Thoracic aorta (tissue), 2 donors: ENCODE results near the gene VPS11. TPM values are rescaled to one million over a fixed set of nuclear protein-coding genes. Genes with fewer than 3 reads are reported as not detected.
A peak's percentile ranks its signal among the peaks of the same experiment; 100 is the strongest.

ENCODE experiments used
- ATAC-seq: fragments of 150-250 bp; one replicate; pipeline ENCODE4 v1.8.0; 2017; ENCODE audit warnings: low read depth; ENCODE audit not compliant: insufficient number of reproducible peaks, low FRiP score
- DNase-seq: peaks from one replicate; pipeline ENCODE4 v3.0.0-alpha.2; 2020; ENCODE audit warnings: low spot score
- H3K27ac ChIP-seq, 2 donors: fragments of 200-600 bp; sonication (generic); 1 replicate in 1 of 2; 2 replicates in 1 of 2; pipeline ENCODE4 v1.5.1; 2016; ENCODE audit warnings: mild to moderate bottlenecking in 2 of 2, moderate library complexity in 2 of 2
- H3K27me3 ChIP-seq: fragments of 200-600 bp; sonication (generic); replicated peaks from 2 replicates; pipeline ENCODE4 v1.6.0; 2016; ENCODE audit warnings: mild to moderate bottlenecking; ENCODE audit not compliant: insufficient read depth
- H3K36me3 ChIP-seq: fragments of 200-600 bp; sonication (generic); one replicate; pipeline ENCODE4 v1.5.1; 2016
- H3K4me1 ChIP-seq, 2 donors: fragments of 200-600 bp; sonication (generic); 1 replicate in 1 of 2; 2 replicates in 1 of 2; pipeline versions ENCODE4 v1.5.1 to v1.6.0; 2016; ENCODE audit warnings: low read depth in 2 of 2, mild to moderate bottlenecking in 1 of 2; ENCODE audit not compliant: control insufficient read depth in 1 of 2
- H3K4me3 ChIP-seq: fragments of 200-600 bp; sonication (generic); 2 replicates; pipeline ENCODE4 v1.5.1; 2016; ENCODE audit warnings: mild to moderate bottlenecking
- H3K9me3 ChIP-seq: fragments of 200-600 bp; sonication (generic); 2 replicates; pipeline ENCODE4 v1.5.1; 2016
- CTCF ChIP-seq: fragments of 200-600 bp; sonication (generic); IDR thresholded peaks from one replicate; pipeline ENCODE4 v1.5.1; 2019; ENCODE audit warnings: antibody characterized with exemption
- total RNA-seq, 2 donors: library from RNA; depleted of rRNA; stranded (reverse); fragments of >200 nt; gene quantifications; one replicate each; pipeline versions ENCODE4 v1.1.0 to v1.2.3, GENCODE V29; 2016

Gene VPS11
- total RNA-seq, 2 donors from 2014 or later, result 32.0 to 35.3 TPM

DNA sequence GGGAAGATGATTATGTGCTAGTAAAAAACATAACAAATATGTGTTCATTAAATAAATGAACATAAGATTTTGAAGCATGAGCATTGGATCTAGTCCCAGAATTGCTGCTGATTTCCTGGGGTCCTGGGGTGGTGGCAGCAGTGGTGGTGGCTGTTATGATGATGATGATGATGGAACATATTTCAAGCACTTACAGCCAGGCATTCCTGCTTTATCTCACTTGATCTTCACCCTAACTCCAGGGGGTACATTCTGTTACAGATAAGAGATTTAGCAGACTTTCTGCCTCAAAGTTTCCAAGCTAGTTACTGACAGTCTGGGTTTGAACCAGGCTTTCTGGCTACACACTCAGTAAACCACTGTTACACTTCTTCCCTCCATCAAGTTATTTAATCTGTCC lies 43.9 kb upstream of the VPS11 start:
- H3K27me3 ChIP-seq, result no peaks in the 10 kb centered on the region
- no peak overlapping the region for H3K27ac ChIP-seq
- DNase-seq (no peak), ATAC-seq (no peak)
- no peak overlapping the region for H3K4me3 ChIP-seq
- peaks cover 12 to 50% of the 10 kb centered on the region in 2 donors for H3K4me1 ChIP-seq
- no peaks in the 10 kb centered on the region for H3K9me3 ChIP-seq
- H3K36me3 ChIP-seq, result peaks cover 26% of the 10 kb centered on the region
- no peak for TF ChIP-seq CTCF

DNA sequence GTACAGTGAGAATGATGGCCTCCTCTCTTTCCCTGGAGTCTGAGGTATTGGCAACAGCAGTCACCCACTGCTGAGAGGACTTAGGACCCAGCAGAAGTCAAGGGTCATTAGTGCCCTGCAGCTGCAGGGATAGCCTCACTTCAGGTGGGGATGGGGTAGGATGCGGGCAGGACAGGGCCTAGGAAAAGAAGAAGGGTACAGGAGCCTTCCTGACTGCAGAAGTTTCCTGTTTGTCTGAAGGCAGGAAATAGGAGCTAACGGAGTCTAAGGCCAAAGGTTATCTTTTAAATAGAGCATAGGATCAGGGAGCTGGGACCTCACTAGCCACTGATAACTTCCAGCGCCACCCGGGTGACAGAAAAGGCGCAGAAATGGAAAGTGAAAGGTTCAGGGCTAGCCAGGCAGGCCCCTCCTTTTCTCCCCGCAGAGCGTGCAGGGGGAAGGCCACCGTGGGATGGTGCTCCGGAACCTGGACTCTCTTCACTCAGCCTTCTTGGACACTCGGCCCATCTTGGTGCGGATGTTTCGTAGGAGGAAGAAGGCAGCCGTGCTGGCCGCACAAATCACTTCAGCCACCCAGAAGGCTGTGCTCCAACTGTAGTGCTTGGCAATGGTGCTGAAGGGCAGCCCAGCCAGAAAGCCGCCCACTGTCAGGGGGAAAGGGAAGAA lies 43.1 kb upstream of the VPS11 start:
- no peak for DNase-seq
- ATAC-seq, result no peak
- Histone ChIP-seq H3K36me3 (peaks cover 26% of the 10 kb centered on the region), H3K4me3 (no peak overlapping the region), H3K27me3 (no peaks in the 10 kb centered on the region), H3K4me1 (peaks cover 14 to 50% of the 10 kb centered on the region in 2 donors), H3K9me3 (no peaks in the 10 kb centered on the region), H3K27ac (peak overlapping the region; percentile 39 to 61)
- TF ChIP-seq CTCF, result no peak

DNA sequence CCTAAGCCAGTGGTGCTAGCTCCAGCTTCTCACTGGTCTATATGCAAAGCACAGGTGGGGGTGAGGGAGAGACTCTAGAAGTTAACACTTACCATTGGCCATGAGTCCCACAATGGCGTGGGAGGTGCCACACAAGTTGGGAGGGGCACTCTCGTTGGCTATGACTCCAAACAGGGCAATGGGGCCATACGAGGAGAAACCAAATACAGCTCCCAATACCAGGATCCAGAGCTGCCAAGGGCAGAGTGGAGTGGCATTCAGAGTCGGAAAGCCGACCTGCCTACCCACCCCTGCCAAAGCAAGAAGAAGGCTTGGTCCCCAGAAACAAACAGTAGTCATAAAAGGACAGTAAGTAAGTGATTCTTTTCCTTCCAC lies 42.5 kb upstream of the VPS11 start:
- Histone ChIP-seq H3K4me3 (no peak overlapping the region), H3K36me3 (peaks cover 26% of the 10 kb centered on the region), H3K9me3 (no peaks in the 10 kb centered on the region), H3K4me1 (peaks cover 16 to 50% of the 10 kb centered on the region in 2 donors), H3K27ac (peak overlapping the region; percentile 39 to 61), H3K27me3 (no peaks in the 10 kb centered on the region)
- DNase-seq (no peak), ATAC-seq (no peak)
- TF ChIP-seq CTCF, result no peak

- Histone ChIP-seq H3K36me3 (peaks cover 26% of the 10 kb centered on the region), H3K4me1 (peaks cover 13 to 48% of the 10 kb centered on the region in 2 donors), H3K4me3 (no peak overlapping the region), H3K27me3 (no peaks in the 10 kb centered on the region), H3K9me3 (no peaks in the 10 kb centered on the region), H3K27ac (peak overlapping the region; percentile 39 to 61)
- DNase-seq (no peak), ATAC-seq (no peak)
- TF ChIP-seq CTCF, result no peak
Observed at GRCh38 chr11:119025541-119025940, 42.1 kb upstream of the VPS11 start.

DNA sequence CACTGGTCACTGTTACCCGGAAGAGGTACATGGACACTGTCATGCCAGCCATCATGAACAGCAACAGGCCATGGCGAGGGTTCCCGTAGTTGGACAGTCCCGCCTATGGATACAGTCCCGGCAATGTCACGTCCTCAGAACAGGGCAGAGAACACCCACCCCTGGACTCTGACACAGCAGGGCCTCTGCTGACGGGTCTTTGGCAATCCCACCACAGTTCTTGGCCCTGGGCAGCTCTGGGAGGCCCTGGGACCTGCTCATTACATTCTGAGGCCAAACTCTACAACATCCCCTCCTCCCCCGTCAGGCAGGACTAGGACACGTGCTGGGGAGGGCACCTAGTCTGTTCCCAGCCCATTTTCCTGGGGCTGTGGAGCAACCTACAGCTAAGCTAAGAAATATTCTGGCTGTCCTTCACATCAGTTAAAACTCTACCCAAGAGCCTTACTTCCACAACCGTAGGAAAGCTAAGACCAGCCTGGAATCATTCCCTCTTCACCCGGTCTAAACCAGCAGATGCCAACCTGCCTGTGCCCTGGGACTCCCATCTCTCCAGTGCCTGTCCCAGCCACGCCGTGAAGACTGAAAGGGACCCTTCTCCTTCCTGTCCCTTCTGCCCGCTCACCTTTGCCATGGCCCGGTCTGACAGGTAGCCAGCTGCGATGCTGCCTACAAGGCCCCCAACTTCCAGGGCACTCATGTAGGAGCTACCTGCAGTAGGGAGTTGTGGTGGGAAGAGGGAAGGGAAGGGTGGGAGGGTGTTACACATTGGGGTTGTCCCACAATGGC lies 41.4 kb upstream of the VPS11 start:
- Histone ChIP-seq H3K9me3 (no peaks in the 10 kb centered on the region), H3K27ac (peak overlapping the region in 1 of 2 donors; percentile 61), H3K4me1 (peaks cover 13 to 45% of the 10 kb centered on the region in 2 donors)

More for the DNA sequence above, 41.4 kb upstream of the VPS11 start:
- Histone ChIP-seq H3K4me3 (no peak overlapping the region), H3K27me3 (no peaks in the 10 kb centered on the region), H3K36me3 (peaks cover 26% of the 10 kb centered on the region)
- DNase-seq (no peak), ATAC-seq (no peak)
- no peak for TF ChIP-seq CTCF
